GM23248 (cell line): ENCODE data around the gene GABBR1.

Experiments
- EZH2 ChIP-seq: fragments of 200-600 bp; sonication (generic); IDR thresholded peaks from 2 replicates; pipeline ENCODE4 v1.6.1; 2018; ENCODE audit warnings: antibody characterized with exemption, mild to moderate bottlenecking; ENCODE audit not compliant: insufficient read depth, poor library complexity, severe bottlenecking
- EZH2phosphoT487 ChIP-seq: fragments of 200-600 bp; sonication (generic); IDR thresholded peaks from 2 replicates; pipeline ENCODE4 v1.6.1; 2018; ENCODE audit warnings: antibody characterized with exemption, moderate library complexity, mild to moderate bottlenecking, low read depth; ENCODE audit not compliant: insufficient read depth

DNA sequence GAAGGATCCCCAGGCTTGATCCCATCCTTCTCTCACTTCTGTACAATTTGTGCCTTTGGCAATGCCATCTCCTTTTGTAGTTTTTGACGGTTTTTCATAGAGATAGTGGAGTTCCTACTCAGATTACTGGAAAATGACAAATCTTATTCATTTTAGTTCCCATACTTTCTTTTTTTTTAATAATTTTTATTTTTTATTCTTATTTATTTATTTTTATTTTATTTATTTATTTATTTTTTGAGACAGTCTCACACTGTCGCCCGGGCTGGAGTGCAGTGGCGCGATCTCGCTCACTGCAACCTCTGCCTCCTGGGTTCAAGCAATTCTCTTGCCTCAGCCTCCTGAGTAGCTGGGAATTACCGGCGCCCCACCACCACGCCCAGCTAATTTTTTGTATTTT is 4.3 kb upstream of the GABBR1 start:
- no peak for TF ChIP-seq EZH2
- TF ChIP-seq EZH2phosphoT487 = no peak
